Stimulated activated CD8-positive, alpha-beta memory T cell treated with anti-CD3 and anti-CD28 coated beads, Interleukin-4, amount 100 ng/mL, for 48 hours (primary cell): ENCODE results near the gene PNPLA1.

Experiments
- DNase-seq: peaks from one replicate; pipeline ENCODE4 v3.0.0-alpha.2; 2020

Gene PNPLA1

GRCh38 chr6:36246506-36247268 is 23.2 kb upstream of the PNPLA1 start:
- no peak for DNase-seq

GRCh38 chr6:36247693-36248092 is 22.2 kb upstream of the PNPLA1 start:
- DNase-seq: no peak

GRCh38 chr6:36248980-36249379 is 20.9 kb upstream of the PNPLA1 start:
- no peak for DNase-seq

GRCh38 chr6:36249536-36249935 is 20.3 kb upstream of the PNPLA1 start:
- DNase-seq: no peak

- DNase-seq: no peak
Observed at GRCh38 chr6:36252005-36252404, 17.9 kb upstream of the PNPLA1 start.

GRCh38 chr6:36263390-36264000 is 6.4 kb upstream of the PNPLA1 start:
- no peak for DNase-seq

- DNase-seq: no peak
Observed at GRCh38 chr6:36265744-36266143, 4.1 kb upstream of the PNPLA1 start.

- no peak for DNase-seq
Observed at GRCh38 chr6:36266913-36267644, 2.8 kb upstream of the PNPLA1 start.

- no peak for DNase-seq
Observed at GRCh38 chr6:36267731-36268477, 2.0 kb upstream of the PNPLA1 start.

GRCh38 chr6:36268478-36269275 is 1.2 kb upstream of the PNPLA1 start:
- no peak for DNase-seq

- DNase-seq: no peak
Observed at GRCh38 chr6:36272234-36272633, 2.4 kb downstream of the PNPLA1 start.

GRCh38 chr6:36273067-36273466 is 3.2 kb downstream of the PNPLA1 start:
- DNase-seq: no peak

GRCh38 chr6:36273802-36274514 is 4.1 kb downstream of the PNPLA1 start:
- no peak for DNase-seq

- no peak for DNase-seq
Observed at GRCh38 chr6:36276581-36277536, 7.0 kb downstream of the PNPLA1 start.

GRCh38 chr6:36277946-36278470 is 8.1 kb downstream of the PNPLA1 start:
- DNase-seq: no peak

GRCh38 chr6:36280467-36280866 is 10.6 kb downstream of the PNPLA1 start:
- DNase-seq: no peak

- DNase-seq: no peak
Observed at GRCh38 chr6:36280983-36281382, 11.1 kb downstream of the PNPLA1 start.

- no peak for DNase-seq
Observed at GRCh38 chr6:36283608-36284007, 13.7 kb downstream of the PNPLA1 start.

GRCh38 chr6:36284359-36284758 is 14.5 kb downstream of the PNPLA1 start:
- DNase-seq: no peak

GRCh38 chr6:36285187-36285671 is 15.4 kb downstream of the PNPLA1 start:
- DNase-seq: no peak
